HepG2 (cell line): Measurements from ENCODE around the gene ZCCHC24. TPM values are rescaled to one million over a fixed set of nuclear protein-coding genes. Genes with fewer than 3 reads are reported as not detected.
A peak's percentile ranks its signal among the peaks of the same experiment; 100 is the strongest.

Source experiments
- ATAC-seq: fragments of 200-7000 bp; cut with Tn5 transposase; 3 replicates; pipeline ENCODE4 v1.9.1; 2020; ENCODE audit warnings: mild to moderate bottlenecking, moderate library complexity
- BruUV-seq: library from RNA; stranded (reverse); fragments of 400-500 nt; replicated peaks from 2 replicates; lab custom pipeline; 2021; lab: Mats Ljungman, UMichigan
- CTCF ChIA-PET: fragments of 300-600 bp; formaldehyde crosslinking; extraction: SDS; loops from one replicate; lab custom pipeline; 2021; ENCODE audit warnings: low total read pairs, inconsistent platforms, low intra/inter-chr PET ratio; lab: Yijun Ruan, JAX
- POLR2A ChIA-PET: fragments of 350-600 bp; sonication (Branson Sonifier 250); formaldehyde crosslinking; loops from one replicate; lab custom pipeline; 2020; ENCODE audit warnings: antibody characterized with exemption, inconsistent platforms; lab: Yijun Ruan, JAX
- DNase-seq: peaks from one replicate; pipeline ENCODE4 v3.0.0-alpha.2; 2015; ENCODE audit warnings: low spot score
- FAIRE-seq: peaks from 3 replicates; lab custom pipeline; 2011; peaks lifted over from hg19 to GRCh38; lab: Jason Lieb, UNC
- H2AFZ ChIP-seq: one replicate; pipeline ENCODE4 v1.6.1; 2011; ENCODE audit warnings: low read length, inconsistent platforms
- H3K27ac ChIP-seq: fragments of 300-600 bp; 3 replicates; pipeline ENCODE4 v1.8.0; 2011; ENCODE audit warnings: mixed run types, mild to moderate bottlenecking, mixed read lengths, low read length, inconsistent platforms; ENCODE audit not compliant: insufficient read depth; ENCODE audit errors: extremely low read length
- H3K27me3 ChIP-seq, 2 experiments: fragments of 200-600 bp in 1 of 2; 2 replicates in 1 of 2; 3 replicates in 1 of 2; pipeline versions ENCODE4 v1.6.0 to v1.8.0; 2011; ENCODE audit warnings: low read length in 2 of 2, mild to moderate bottlenecking in 2 of 2, moderate library complexity in 2 of 2, inconsistent platforms in 1 of 2; ENCODE audit not compliant: insufficient read depth in 2 of 2, control insufficient read depth in 1 of 2
- H3K36me3 ChIP-seq, 2 experiments: fragments of 200-600 bp in 1 of 2; replicated peaks in 1 of 2; 2 replicates in 1 of 2; 3 replicates in 1 of 2; pipeline versions ENCODE4 v1.5.1 to v1.8.0; 2011; ENCODE audit warnings: low read length in 2 of 2, inconsistent platforms in 1 of 2; ENCODE audit not compliant: insufficient read depth in 2 of 2, control insufficient read depth in 1 of 2
- H3K4me1 ChIP-seq: 2 replicates; pipeline ENCODE4 v1.5.1; 2012; ENCODE audit warnings: low read length, inconsistent platforms; ENCODE audit not compliant: insufficient read depth
- H3K4me2 ChIP-seq: 2 replicates; pipeline ENCODE4 v1.6.0; 2011; ENCODE audit warnings: low read depth, low read length, inconsistent platforms
- H3K4me3 ChIP-seq, 3 experiments: fragments of 200-600 bp in 1 of 3; sonication (generic), shearing (Covaris generic) in 1 of 3; replicated peaks in 1 of 3; 2 replicates each; pipeline ENCODE4 v1.5.1; 2011 to 2016; ENCODE audit warnings: low read length in 3 of 3, inconsistent platforms in 2 of 3, low read depth in 2 of 3, mild to moderate bottlenecking in 2 of 3, control low read depth in 1 of 3, mixed read lengths in 1 of 3; ENCODE audit not compliant: insufficient read depth in 1 of 3
- H3K79me2 ChIP-seq: one replicate; pipeline ENCODE4 v1.6.1; 2011; ENCODE audit warnings: low read length, inconsistent platforms; ENCODE audit not compliant: insufficient read depth
- H3K9ac ChIP-seq: 2 replicates; pipeline ENCODE4 v1.6.0; 2011; ENCODE audit warnings: mild to moderate bottlenecking, low read depth, low read length, inconsistent platforms; ENCODE audit not compliant: insufficient read depth
- H3K9me3 ChIP-seq: 2 replicates; pipeline ENCODE4 v1.5.1; 2012; ENCODE audit warnings: mild to moderate bottlenecking, low read length
- H4K20me1 ChIP-seq: 2 replicates; pipeline ENCODE4 v1.6.0; 2011; ENCODE audit warnings: inconsistent platforms, mild to moderate bottlenecking, low read length, moderate library complexity; ENCODE audit not compliant: insufficient read depth
- CREB1 ChIP-seq, 2 experiments: fragments of 450-650 bp in 1 of 2; IDR thresholded peaks; 2 replicates each; pipeline ENCODE4 v1.6.1; 2016 to 2017; ENCODE audit warnings: control low read depth in 1 of 2, mild to moderate bottlenecking in 1 of 2, missing compliant biosample characterization in 1 of 2, missing genetic modification characterization in 1 of 2
- SNRNP70 ChIP-seq: fragments of 200-400 bp; formaldehyde crosslinking; IDR thresholded peaks from 2 replicates; pipeline ENCODE4 v1.6.1; 2017; ENCODE audit warnings: mild to moderate bottlenecking, low read depth, low read length, moderate library complexity
- WGBS: methylation state at CpG from one replicate; pipeline ENCODE4 v1.1.6; 2017; ENCODE audit warnings: low lambda C conversion rate; 5-methylcytosine and 5-hydroxymethylcytosine counted together
- in situ Hi-C: cut with HindIII; loops from 2 replicates; pipeline ENCODE4 v1.10.0; 2017; ENCODE audit warnings: low pct_unique_long_range_greater_than_20kb; ENCODE audit not compliant: extremely low pct_ligation_motif_present
- intact Hi-C: fragments of 100-400 bp; cut with micrococcal nuclease; formaldehyde crosslinking; loops from one replicate; pipeline ENCODE4 v1.10.0; 2022; ENCODE audit not compliant: unreplicated experiment
- polyA plus RNA-seq, 8 experiments: library from polyadenylated mRNA; depleted of rRNA in 3 of 8; stranded (reverse) in 7 of 8; unstranded in 1 of 8; fragments of >200 nt; fragmentation: Illumina TruSeq in 4 of 8; extraction: Trizol in 4 of 8; gene quantifications; 2 replicates each; pipeline versions ENCODE4 v1.2.1 to v1.2.3, GENCODE V29; 2011 to 2016; ENCODE audit warnings: low read depth in 4 of 8, missing spikeins in 1 of 8, mixed read lengths in 1 of 8; ENCODE audit not compliant: insufficient read depth in 1 of 8
- total RNA-seq, 5 experiments: library from RNA; depleted of rRNA; stranded (reverse); fragments of >200 nt; fragmentation: Illumina TruSeq; extraction: Trizol; gene quantifications; 2 replicates each; pipeline ENCODE4 v1.2.3, GENCODE V29; 2016; ENCODE audit warnings: low read depth in 1 of 5
- TF ChIP-seq, protein P1 (sequence below): fragments of 450-650 bp; IDR thresholded peaks from 2 replicates; pipeline ENCODE4 v1.6.1; 2017; ENCODE audit warnings: mild to moderate bottlenecking

ZCCHC24 gene
- total and polyA plus RNA-seq, 2 of the 13 experiments (the other 11 are each of a cell fraction or from before 2014, with no cell fraction given) = 3.1 to 7.9 TPM

DNA sequence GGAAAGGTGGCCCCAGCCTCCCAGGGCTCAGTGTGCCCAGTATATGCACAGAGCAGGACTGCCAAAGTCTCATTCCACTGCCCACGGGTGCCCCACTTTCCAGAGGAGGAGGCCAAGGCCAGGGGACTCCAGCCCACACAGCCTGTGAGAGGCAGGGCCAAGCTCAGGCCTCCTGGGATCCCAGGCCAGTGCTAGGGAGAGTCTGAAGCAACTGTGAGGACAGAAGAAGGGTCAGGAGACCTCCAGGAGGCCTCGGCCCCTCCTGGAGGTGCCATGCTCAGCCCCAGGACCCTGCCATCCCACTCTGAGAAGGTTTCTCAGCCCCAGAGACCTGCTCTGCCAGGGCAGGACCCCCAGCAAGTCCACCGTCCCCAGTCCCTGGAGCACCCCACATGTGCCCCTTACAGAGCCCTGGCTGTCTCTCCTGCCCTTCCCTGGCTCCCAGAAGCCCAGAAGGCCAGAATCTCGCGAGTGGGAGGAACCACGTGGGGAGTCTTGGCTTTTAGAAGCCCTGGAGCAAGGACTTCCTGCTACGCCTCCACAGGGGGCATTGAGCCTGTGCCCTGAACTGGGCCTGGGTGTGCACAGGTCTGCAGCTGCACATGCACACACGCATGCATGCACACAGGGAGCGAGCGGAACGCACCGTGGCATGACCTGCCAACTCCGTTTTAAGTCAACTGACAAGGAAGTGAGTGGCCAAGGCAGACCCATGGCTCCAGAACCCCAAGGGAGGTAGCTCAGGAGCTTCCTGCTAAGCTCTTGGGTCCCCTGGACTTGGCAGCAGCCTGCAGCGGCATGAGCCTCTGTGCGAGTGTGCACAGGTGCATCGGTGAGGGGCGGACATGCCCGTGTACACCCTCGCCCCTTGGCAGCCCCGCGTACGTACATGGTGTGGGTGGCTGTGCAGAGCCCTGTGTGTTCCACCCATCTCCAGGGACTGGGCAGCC, 33.6 kb downstream of the ZCCHC24 start (continued):
- TF ChIP-seq, protein P1, sequence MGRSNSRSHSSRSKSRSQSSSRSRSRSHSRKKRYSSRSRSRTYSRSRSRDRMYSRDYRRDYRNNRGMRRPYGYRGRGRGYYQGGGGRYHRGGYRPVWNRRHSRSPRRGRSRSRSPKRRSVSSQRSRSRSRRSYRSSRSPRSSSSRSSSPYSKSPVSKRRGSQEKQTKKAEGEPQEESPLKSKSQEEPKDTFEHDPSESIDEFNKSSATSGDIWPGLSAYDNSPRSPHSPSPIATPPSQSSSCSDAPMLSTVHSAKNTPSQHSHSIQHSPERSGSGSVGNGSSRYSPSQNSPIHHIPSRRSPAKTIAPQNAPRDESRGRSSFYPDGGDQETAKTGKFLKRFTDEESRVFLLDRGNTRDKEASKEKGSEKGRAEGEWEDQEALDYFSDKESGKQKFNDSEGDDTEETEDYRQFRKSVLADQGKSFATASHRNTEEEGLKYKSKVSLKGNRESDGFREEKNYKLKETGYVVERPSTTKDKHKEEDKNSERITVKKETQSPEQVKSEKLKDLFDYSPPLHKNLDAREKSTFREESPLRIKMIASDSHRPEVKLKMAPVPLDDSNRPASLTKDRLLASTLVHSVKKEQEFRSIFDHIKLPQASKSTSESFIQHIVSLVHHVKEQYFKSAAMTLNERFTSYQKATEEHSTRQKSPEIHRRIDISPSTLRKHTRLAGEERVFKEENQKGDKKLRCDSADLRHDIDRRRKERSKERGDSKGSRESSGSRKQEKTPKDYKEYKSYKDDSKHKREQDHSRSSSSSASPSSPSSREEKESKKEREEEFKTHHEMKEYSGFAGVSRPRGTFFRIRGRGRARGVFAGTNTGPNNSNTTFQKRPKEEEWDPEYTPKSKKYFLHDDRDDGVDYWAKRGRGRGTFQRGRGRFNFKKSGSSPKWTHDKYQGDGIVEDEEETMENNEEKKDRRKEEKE = no peak

DNA sequence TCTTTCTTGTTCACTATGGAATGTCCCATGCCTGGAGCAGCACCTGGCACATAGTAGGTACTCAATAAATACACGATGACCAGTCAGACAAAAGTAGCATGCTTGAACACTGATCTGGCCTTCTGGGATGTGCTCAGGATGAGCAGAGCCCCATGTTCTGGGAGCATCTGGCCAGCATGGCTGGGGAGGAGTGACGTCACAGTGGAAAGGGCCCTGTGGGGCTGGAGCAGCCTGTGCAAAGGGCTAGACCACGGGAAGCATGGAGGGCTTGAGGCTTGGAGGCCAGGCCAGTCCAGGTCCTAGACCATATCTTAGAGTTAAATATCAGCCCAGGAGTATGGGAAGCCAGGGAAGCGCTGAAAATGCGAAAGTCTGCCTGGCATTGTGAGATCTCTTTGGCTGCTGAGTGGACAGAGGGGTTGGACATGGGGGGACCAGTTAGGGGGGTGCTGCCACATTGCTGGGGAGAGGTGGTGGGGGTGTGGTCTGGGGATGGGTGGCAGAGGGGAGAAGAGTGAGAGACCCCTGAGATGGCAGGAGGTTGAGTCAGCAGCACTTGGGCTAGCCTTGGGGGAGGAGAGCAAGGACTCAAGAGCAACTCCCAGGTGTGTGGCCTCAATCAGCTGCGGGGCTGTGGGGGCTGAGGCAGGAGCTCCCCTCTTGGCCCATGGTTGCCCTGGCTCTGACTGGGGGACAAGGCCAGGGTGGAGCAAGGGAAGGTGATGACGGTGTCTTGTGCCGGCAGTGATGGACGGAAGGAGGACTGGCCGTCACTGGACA, 34.9 kb downstream of the ZCCHC24 start:
- Histone ChIP-seq H3K4me1 (peaks cover 45% of the 10 kb centered on the region), H3K27ac (no peak overlapping the region), H3K4me2 (no peak overlapping the region), H3K27me3 (no peaks in the 10 kb centered on the region), H3K4me3 (no peak overlapping the region), H3K36me3 (no peaks in the 10 kb centered on the region; a peak in 1 of 5 replicates), H3K9ac (no peak overlapping the region), H3K79me2 (no peaks in the 10 kb centered on the region), H3K9me3 (no peaks in the 10 kb centered on the region), H4K20me1 (no peaks in the 10 kb centered on the region)
- ATAC-seq = no peak
- ChIA-PET POLR2A (no interaction called here), CTCF (no interaction called here)
- in situ Hi-C loops = no loop called here
- no TSS peak for BruUV-seq
- TF ChIP-seq CREB1 (IDR thresholded peaks at IDR 0.05) = peak; percentile 57
- TF ChIP-seq CREB1 (CRISPR knock-in tag; IDR thresholded peaks at IDR 0.05) = no peak
- TF ChIP-seq SNRNP70 = no peak
- TF ChIP-seq, all 625 proteins: peak for 1
- 84% methylated on average over 10 of the region's 10 CpGs for WGBS
- FAIRE-seq (no peak), DNase-seq (no peak)
- intact Hi-C loops = no loop called here
- no peak overlapping the region for H2AFZ ChIP-seq
